Colonic mucosa (tissue), 4 donors: ENCODE measurements around the gene CCN6. TPM values are rescaled to one million over a fixed set of nuclear protein-coding genes. Genes with fewer than 3 reads are reported as not detected.
A peak's percentile ranks its signal among the peaks of the same experiment; 100 is the strongest.

ENCODE experiments used
- DNase-seq: peaks from one replicate; pipeline ENCODE4 v3.0.0-alpha.2; 2020
- H3K27ac ChIP-seq: fragments of 200-600 bp; one replicate; pipeline ENCODE4 v1.8.0; 2021
- H3K27me3 ChIP-seq: fragments of 200-600 bp; one replicate; pipeline ENCODE4 v1.8.0; 2021
- H3K36me3 ChIP-seq: fragments of 200-600 bp; one replicate; pipeline ENCODE4 v1.8.0; 2021
- H3K4me1 ChIP-seq: fragments of 200-600 bp; one replicate; pipeline ENCODE4 v1.8.0; 2021; ENCODE audit warnings: mild to moderate bottlenecking
- H3K4me3 ChIP-seq: fragments of 200-600 bp; one replicate; pipeline ENCODE4 v1.8.0; 2021
- H3K9ac ChIP-seq, 2 donors: one replicate each; pipeline ENCODE4 v1.7.0; 2013; ENCODE audit warnings: control low read depth in 2 of 2, low read depth in 2 of 2, low read length in 2 of 2
- H3K9me3 ChIP-seq: fragments of 200-600 bp; one replicate; pipeline ENCODE4 v1.8.0; 2021
- intact Hi-C: fragments of 100-400 bp; cut with DNase I; formaldehyde crosslinking; loops from one replicate; pipeline ENCODE4 v1.14.1; 2022
- total RNA-seq, 2 donors: library from RNA; stranded (reverse); fragmentation: NEBNext Ultra II Directional in 1 of 2; extraction: Animal tissue kit (Norgen Biotek cat#: 25700) in 1 of 2; gene quantifications; one replicate each; pipeline ENCODE4 v1.2.1, GENCODE V29; 2021
- TF ChIP-seq, protein P1 (sequence below): fragments of 200-600 bp; IDR thresholded peaks from one replicate; pipeline ENCODE4 v1.8.0; 2022; ENCODE audit warnings: antibody characterized with exemption, mild to moderate bottlenecking
- donor health status: healthy.
- donor health status: DM: no; HTN: no; CAD: no.
- donor health status: DM: no; HTN: no; CAD: no.

CCN6 gene
- total RNA-seq, 2 donors from 2014 or later, result not detected

DNA sequence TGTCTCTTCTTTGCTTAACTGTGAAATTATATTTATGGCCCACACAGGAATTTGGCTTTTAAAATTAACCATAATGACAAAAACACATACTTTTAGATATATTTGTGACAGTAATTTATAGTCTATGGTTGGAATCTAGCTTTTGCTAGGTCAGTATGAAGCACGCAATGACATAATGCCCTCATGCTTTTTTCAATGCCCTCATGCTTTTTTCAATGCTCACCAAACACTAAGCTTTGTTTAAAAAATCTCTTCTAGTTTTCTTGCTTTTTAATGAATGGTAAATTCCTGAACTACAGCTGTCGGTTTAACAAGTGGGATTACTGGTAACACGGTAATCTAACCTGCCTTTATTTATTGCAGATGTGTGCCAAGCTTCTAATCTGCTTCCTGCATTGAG, 12.7 kb downstream of the CCN6 start:
- DNase-seq, result no peak
- TF ChIP-seq, protein P1, sequence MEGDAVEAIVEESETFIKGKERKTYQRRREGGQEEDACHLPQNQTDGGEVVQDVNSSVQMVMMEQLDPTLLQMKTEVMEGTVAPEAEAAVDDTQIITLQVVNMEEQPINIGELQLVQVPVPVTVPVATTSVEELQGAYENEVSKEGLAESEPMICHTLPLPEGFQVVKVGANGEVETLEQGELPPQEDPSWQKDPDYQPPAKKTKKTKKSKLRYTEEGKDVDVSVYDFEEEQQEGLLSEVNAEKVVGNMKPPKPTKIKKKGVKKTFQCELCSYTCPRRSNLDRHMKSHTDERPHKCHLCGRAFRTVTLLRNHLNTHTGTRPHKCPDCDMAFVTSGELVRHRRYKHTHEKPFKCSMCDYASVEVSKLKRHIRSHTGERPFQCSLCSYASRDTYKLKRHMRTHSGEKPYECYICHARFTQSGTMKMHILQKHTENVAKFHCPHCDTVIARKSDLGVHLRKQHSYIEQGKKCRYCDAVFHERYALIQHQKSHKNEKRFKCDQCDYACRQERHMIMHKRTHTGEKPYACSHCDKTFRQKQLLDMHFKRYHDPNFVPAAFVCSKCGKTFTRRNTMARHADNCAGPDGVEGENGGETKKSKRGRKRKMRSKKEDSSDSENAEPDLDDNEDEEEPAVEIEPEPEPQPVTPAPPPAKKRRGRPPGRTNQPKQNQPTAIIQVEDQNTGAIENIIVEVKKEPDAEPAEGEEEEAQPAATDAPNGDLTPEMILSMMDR, result no peak
- Histone ChIP-seq H3K4me1 (no peaks in the 10 kb centered on the region), H3K9me3 (no peaks in the 10 kb centered on the region), H3K9ac (no peak overlapping the region), H3K27me3 (no peaks in the 10 kb centered on the region), H3K36me3 (no peaks in the 10 kb centered on the region), H3K4me3 (no peak overlapping the region), H3K27ac (no peak overlapping the region)
- intact Hi-C loops, result no loop called here

DNA sequence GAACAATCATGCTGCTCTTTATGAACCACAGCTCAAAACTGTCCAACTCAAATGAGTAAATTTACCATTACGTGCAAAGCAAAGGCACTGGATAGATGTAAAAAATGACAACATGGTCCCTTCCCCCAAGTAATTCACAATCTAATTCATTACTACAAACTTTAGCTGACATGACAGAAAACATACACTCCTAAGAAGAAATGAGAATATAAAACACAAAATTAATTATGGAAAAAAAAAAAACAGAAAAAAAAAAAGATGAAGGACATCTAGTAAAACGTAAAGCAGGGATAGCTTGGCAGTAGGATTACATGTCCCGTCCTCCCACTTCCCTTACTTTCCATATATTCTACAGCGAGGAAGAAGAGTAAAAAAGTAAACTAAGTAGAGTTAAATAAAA, 27.7 kb downstream of the CCN6 start:
- TF ChIP-seq, protein P1, result no peak
- no peak overlapping the region for H3K9ac ChIP-seq
- no peaks in the 10 kb centered on the region for H3K4me1 ChIP-seq
- DNase-seq, result no peak
- H3K27me3 ChIP-seq, result no peaks in the 10 kb centered on the region
- H3K9me3 ChIP-seq, result no peaks in the 10 kb centered on the region
- H3K4me3 ChIP-seq, result no peak overlapping the region
- intact Hi-C loops, result no loop called here
- H3K36me3 ChIP-seq, result no peaks in the 10 kb centered on the region
- H3K27ac ChIP-seq, result no peak overlapping the region

DNA sequence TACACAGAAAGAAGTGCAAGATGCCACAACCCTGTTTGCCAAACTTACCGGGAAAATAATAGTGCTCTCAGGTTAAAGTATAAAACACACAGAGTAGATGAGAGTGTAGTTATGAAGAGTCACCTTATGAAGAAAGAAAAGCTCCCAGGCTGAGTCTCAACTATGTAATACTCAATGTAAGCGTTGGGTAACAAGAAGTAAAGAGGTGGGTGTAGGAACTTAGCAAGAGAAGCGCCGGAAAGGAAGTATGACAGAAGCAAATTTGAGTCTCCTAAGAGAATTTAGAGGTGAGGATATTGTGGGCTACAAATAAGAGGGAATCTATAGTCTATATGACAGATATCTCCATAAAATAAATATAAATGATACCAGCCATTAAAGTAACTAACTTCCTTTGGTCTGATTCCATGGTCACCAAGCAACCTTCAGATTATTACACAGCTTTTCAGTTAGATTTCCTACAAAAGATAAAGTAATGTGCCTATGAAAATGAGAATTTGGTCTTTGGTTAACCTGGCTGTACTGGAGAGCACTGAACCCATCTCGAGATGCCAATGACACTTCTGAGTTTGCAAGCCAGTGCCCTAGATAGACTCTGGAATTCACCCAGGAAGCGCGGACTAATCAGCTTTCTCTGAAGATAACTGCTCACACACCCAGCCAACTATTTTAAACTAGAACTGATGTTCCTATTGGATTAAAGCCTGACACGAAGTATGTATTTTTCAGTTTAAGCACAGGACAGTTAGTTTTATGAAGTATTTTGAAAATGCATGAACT, 31.6 kb downstream of the CCN6 start:
- H3K27me3 ChIP-seq, result no peaks in the 10 kb centered on the region
- H3K27ac ChIP-seq, result no peak overlapping the region
- no peak for DNase-seq
- intact Hi-C loops, result loop anchor here (5.0 kb wide), 1 partner anchor 77 kb away; no protein-coding TSS in a partner anchor
- H3K9ac ChIP-seq, result no peak overlapping the region
- H3K4me3 ChIP-seq, result no peak overlapping the region
- no peaks in the 10 kb centered on the region for H3K9me3 ChIP-seq
- H3K36me3 ChIP-seq, result no peaks in the 10 kb centered on the region
- TF ChIP-seq, protein P1, result no peak
- H3K4me1 ChIP-seq, result no peaks in the 10 kb centered on the region

DNA sequence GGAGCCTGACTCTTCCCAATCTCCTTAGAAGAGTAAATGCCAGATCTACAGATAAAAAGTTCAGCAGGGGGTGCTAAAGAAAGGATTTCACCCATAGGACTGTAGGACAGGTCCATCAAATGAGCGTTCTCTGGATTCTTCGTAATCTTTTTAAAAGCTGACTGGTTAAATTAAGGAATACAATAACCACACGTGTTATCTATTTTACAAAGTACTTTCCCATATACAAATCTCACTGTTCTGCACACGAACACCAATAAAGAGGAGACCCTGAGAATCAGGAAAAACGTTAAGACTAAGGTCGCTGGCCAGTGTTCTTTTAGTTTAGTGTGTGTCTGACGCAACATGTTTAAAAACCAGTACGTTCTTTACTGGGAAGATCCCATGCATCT, 32.8 kb downstream of the CCN6 start:
- intact Hi-C loops, result loop anchor here (5.0 kb wide), 1 partner anchor 76 kb away; no protein-coding TSS in a partner anchor
- H3K36me3 ChIP-seq, result no peaks in the 10 kb centered on the region
- no peak for DNase-seq
- no peaks in the 10 kb centered on the region for H3K27me3 ChIP-seq
- TF ChIP-seq, protein P1, result no peak
- H3K27ac ChIP-seq, result peak overlapping the region; percentile 66
- H3K9me3 ChIP-seq, result no peaks in the 10 kb centered on the region
- H3K9ac ChIP-seq, result peak overlapping the region; percentile 81 to 91
- H3K4me3 ChIP-seq, result peak overlapping the region; percentile 79
- no peaks in the 10 kb centered on the region for H3K4me1 ChIP-seq

DNA sequence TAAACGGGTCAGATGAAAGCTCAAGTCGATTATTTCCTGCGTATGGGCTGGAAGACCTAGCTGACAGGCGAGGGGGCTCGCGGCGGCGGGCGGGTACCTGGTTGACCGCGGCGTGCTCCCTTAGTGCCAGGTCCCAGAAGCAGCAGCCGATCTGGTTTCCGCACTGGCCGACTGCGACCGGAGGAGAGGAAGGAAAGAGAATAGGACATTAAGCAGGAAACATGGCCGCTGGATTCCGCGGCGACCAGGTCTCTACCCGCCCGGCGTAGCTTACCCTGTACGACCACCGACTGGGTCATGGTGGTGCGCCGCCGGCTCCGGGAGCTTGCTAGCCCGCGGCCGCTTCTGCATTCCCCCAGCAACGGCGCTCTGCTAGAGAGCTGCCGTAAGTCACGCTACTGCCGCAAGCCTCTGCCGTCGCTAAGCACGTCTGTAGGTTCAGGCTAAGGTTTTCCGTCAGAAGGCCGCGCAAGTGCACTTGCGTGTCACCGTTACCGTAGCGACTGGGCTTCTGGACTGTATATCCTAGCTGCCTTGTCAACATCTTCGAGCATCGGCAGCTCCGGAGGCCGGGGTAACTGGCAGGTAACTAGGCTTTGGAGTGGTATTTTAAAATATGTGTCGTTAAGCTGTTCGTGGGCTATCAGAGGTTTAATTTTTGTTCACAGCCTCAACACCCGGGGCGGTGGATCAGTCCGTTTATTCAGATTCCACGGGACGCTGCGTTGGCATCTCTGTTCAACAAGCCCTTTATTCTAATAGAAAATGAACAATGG, 33.4 kb downstream of the CCN6 start, which contains the start of the genes FAM229B and TUBE1:
Gene FAM229B, plus strand, starts transcription at position 456 of the 776 bp plus-strand sequence. CDS start 11,693 bp downstream, outside the sequence.
Gene TUBE1, minus strand, starts transcription at position 347 of the 776 bp plus-strand sequence. Its CDS starts 48 bp downstream, at position 299.
- H3K27ac ChIP-seq, result peak within 1 kb of the TSS; percentile 66
- TF ChIP-seq, protein P1, result no peak

More for the DNA sequence above, 33.4 kb downstream of the CCN6 start, which contains the start of the genes FAM229B and TUBE1:
- DNase-seq, result peak; percentile 94
- no peaks in the 10 kb centered on the region for H3K36me3 ChIP-seq
- peak within 1 kb of the TSS; percentile 81 to 91 for H3K9ac ChIP-seq
- no peaks in the 10 kb centered on the region for H3K4me1 ChIP-seq
- H3K27me3 ChIP-seq, result no peaks in the 10 kb centered on the region
- H3K4me3 ChIP-seq, result peak within 1 kb of the TSS; percentile 79
- no peaks in the 10 kb centered on the region for H3K9me3 ChIP-seq
- intact Hi-C loops, result loop anchor here (5.0 kb wide), 1 partner anchor 75 kb away; no protein-coding TSS in a partner anchor
